Tibial artery (tissue), 4 donors: Measurements from ENCODE around the gene SRRM2.

Experiments used
- DNase-seq, 2 donors: peaks; one replicate each; pipeline ENCODE4 v3.0.0-alpha.2; 2019
- H3K27ac ChIP-seq, 2 donors: fragments of 200-600 bp; sonication (generic) in 1 of 2; 1 replicate in 1 of 2; 2 replicates in 1 of 2; pipeline ENCODE4 v1.5.1; 2018 to 2019; ENCODE audit warnings: mild to moderate bottlenecking in 1 of 2
- H3K27me3 ChIP-seq, 2 donors: fragments of 200-600 bp; sonication (generic) in 1 of 2; one replicate each; pipeline versions ENCODE4 v1.5.1 to v1.6.0; 2016 to 2019
- H3K36me3 ChIP-seq, 3 donors: fragments of 200-600 bp; sonication (generic) in 2 of 3; one replicate each; pipeline ENCODE4 v1.5.1; 2016 to 2019; ENCODE audit warnings: mild to moderate bottlenecking in 2 of 3
- H3K4me1 ChIP-seq, 4 donors: fragments of 200-600 bp; sonication (generic) in 2 of 4; 1 replicate in 3 of 4; 2 replicates in 1 of 4; pipeline ENCODE4 v1.5.1; 2016 to 2019
- H3K4me3 ChIP-seq, 2 donors: fragments of 200-600 bp; sonication (generic) in 1 of 2; 1 replicate in 1 of 2; 2 replicates in 1 of 2; pipeline ENCODE4 v1.5.1; 2018 to 2019; ENCODE audit warnings: mild to moderate bottlenecking in 2 of 2
- H3K9me3 ChIP-seq, 3 donors: fragments of 200-600 bp; sonication (generic) in 1 of 3; one replicate each; pipeline ENCODE4 v1.5.1; 2016 to 2019
- intact Hi-C: fragments of 100-400 bp; cut with DNase I; formaldehyde crosslinking; loops from one replicate; pipeline ENCODE4 v1.15.0; 2023; ENCODE audit warnings: low total_unique reads
- TF ChIP-seq, protein P1 (sequence below), 2 experiments: fragments of 200-600 bp in 1 of 2; fragments of 450-650 bp in 1 of 2; IDR thresholded peaks; one replicate each; pipeline ENCODE4 v1.5.1; 2017 to 2019; ENCODE audit warnings: antibody characterized with exemption in 2 of 2, mild to moderate bottlenecking in 1 of 2, moderate library complexity in 1 of 2

SRRM2 gene

DNA sequence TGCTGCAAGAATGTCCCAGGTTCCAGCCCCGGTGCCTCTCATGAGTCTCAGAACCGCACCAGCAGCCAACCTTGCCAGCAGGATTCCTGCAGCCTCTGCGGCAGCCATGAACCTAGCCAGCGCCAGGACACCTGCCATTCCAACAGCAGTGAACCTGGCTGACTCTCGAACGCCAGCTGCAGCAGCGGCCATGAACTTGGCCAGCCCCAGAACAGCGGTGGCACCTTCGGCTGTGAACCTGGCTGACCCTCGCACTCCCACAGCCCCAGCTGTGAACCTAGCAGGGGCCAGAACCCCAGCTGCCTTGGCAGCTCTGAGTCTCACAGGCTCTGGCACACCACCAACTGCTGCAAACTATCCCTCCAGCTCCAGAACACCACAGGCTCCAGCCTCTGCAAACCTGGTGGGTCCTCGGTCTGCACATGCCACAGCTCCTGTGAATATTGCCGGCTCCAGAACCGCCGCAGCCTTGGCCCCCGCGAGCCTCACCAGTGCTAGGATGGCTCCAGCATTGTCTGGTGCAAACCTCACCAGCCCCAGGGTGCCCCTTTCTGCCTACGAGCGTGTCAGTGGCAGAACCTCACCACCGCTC, 14.8 kb downstream of the SRRM2 start:
- DNase-seq, result no peak
- intact Hi-C loops, result no loop called here
- no peaks in the 10 kb centered on the region for H3K27me3 ChIP-seq
- no peak overlapping the region for H3K27ac ChIP-seq
- no peaks in the 10 kb centered on the region for H3K9me3 ChIP-seq
- H3K36me3 ChIP-seq, result peaks cover 94 to 100% (median 100%) of the 10 kb centered on the region in 3 donors
- TF ChIP-seq, protein P1, sequence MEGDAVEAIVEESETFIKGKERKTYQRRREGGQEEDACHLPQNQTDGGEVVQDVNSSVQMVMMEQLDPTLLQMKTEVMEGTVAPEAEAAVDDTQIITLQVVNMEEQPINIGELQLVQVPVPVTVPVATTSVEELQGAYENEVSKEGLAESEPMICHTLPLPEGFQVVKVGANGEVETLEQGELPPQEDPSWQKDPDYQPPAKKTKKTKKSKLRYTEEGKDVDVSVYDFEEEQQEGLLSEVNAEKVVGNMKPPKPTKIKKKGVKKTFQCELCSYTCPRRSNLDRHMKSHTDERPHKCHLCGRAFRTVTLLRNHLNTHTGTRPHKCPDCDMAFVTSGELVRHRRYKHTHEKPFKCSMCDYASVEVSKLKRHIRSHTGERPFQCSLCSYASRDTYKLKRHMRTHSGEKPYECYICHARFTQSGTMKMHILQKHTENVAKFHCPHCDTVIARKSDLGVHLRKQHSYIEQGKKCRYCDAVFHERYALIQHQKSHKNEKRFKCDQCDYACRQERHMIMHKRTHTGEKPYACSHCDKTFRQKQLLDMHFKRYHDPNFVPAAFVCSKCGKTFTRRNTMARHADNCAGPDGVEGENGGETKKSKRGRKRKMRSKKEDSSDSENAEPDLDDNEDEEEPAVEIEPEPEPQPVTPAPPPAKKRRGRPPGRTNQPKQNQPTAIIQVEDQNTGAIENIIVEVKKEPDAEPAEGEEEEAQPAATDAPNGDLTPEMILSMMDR (IDR thresholded peaks at IDR 0.05), result no peak
- peaks cover 0 to 18% (median 2%) of the 10 kb centered on the region in 4 donors for H3K4me1 ChIP-seq
- no peak overlapping the region for H3K4me3 ChIP-seq

DNA sequence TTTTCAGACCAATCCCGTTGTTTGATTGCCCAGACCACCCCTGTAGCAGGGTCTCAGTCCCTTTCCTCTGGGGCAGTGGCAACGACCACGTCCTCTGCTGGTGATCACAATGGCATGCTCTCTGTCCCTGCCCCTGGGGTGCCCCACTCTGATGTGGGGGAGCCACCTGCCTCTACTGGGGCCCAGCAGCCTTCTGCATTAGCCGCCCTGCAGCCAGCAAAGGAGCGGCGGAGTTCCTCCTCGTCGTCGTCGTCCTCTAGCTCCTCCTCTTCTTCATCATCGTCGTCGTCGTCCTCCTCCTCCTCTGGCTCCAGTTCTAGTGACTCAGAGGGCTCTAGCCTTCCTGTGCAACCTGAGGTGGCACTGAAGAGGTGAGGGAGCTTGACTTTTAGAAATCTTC, 15.5 kb downstream of the SRRM2 start:
- no peak for DNase-seq
- TF ChIP-seq, protein P1 (IDR thresholded peaks at IDR 0.05), result no peak
- intact Hi-C loops, result no loop called here
- peaks cover 87 to 100% (median 98%) of the 10 kb centered on the region in 3 donors for H3K36me3 ChIP-seq
- peaks cover 0 to 18% (median 2%) of the 10 kb centered on the region in 4 donors for H3K4me1 ChIP-seq
- H3K9me3 ChIP-seq, result no peaks in the 10 kb centered on the region
- H3K27ac ChIP-seq, result no peak overlapping the region
- H3K4me3 ChIP-seq, result no peak overlapping the region
- no peaks in the 10 kb centered on the region for H3K27me3 ChIP-seq

DNA sequence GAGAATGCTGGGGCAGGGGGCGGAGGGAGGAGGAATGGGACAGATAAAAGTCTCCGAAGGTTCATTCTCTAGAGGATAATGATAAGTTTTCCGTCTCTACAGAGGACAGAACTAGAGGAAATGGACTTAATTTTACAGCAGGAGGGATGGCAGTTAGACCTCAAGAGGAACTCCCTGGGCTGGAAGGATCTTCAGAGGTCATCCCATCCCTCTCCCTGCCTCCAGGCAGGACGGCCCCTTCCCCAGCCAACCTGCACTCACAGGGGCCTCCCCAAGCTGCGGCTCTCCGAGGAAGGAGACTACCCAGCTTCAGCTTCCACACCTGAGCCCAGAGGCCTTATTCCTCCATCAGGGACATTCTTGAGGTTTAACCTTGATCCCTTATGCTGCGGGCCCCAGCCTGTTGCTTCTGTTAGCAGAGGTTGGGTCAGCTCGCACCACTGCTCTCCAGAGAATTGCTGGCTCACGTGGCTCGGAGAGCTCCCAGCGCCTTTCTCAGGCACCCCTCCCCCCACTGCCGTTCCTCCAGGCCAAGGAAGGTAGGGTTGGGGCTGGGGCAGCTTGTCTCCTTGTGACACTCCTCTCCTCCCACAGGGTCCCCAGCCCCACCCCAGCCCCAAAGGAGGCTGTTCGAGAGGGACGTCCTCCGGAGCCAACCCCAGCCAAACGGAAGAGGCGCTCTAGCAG, 16.1 kb downstream of the SRRM2 start:
- Histone ChIP-seq H3K9me3 (no peaks in the 10 kb centered on the region), H3K4me1 (peaks cover 0 to 18% (median 2%) of the 10 kb centered on the region in 4 donors), H3K27me3 (no peaks in the 10 kb centered on the region), H3K4me3 (no peak overlapping the region), H3K36me3 (peaks cover 81 to 100% (median 98%) of the 10 kb centered on the region in 3 donors), H3K27ac (peak overlapping the region; percentile 22)
- TF ChIP-seq, protein P1 (IDR thresholded peaks at IDR 0.05), result no peak
- intact Hi-C loops, result no loop called here
- no peak for DNase-seq

DNA sequence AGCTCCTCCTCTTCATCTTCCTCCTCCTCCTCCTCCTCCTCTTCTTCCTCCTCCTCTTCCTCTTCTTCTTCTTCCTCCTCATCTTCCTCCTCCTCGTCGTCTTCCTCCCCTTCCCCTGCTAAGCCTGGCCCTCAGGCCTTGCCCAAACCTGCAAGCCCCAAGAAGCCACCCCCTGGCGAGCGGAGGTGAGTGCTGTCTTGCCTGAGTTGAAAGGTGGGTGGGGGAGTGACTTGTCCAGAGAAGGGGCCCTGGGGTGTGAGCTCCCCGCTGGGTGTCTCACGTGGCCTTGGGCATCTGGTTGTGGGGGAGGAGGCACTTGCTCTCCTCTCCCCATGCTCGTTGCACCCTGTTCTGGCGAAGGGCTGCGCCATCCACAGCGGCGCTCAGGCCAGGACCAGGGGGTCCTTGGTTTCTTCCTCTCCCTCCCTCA, 16.7 kb downstream of the SRRM2 start:
- intact Hi-C loops, result no loop called here
- DNase-seq, result no peak
- Histone ChIP-seq H3K27me3 (no peaks in the 10 kb centered on the region), H3K4me3 (no peak overlapping the region), H3K9me3 (no peaks in the 10 kb centered on the region), H3K4me1 (peaks cover 0 to 18% (median 3%) of the 10 kb centered on the region in 4 donors), H3K36me3 (peaks cover 75 to 100% (median 98%) of the 10 kb centered on the region in 3 donors), H3K27ac (peak overlapping the region; percentile 22)
- TF ChIP-seq, protein P1 (IDR thresholded peaks at IDR 0.05), result no peak

DNA sequence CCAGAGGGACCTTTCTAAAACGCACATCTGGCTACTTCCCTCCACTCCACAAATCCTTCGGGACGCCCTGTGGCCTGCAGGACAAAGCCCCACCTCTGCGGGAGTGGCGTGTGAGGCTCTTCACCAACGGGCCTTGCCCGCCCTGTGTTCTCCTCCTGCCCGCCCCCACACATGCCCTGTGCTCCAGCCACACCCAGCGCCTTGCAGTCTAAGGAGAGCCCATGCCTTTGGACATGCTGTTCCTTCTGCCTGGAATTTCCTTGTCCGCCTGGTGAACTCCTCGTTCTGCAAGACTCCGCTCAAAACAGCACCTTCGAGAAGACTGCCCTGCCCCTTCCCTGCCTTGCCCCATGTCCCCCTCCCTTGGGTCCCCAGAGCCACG, 17.2 kb downstream of the SRRM2 start:
- no peaks in the 10 kb centered on the region for H3K9me3 ChIP-seq
- no peak for DNase-seq
- H3K36me3 ChIP-seq, result peaks cover 70 to 100% (median 94%) of the 10 kb centered on the region in 3 donors
- intact Hi-C loops, result no loop called here
- peaks cover 0 to 19% (median 7%) of the 10 kb centered on the region in 4 donors for H3K4me1 ChIP-seq
- H3K27ac ChIP-seq, result peak overlapping the region in 1 of 2 donors; percentile 22
- no peak overlapping the region for H3K4me3 ChIP-seq
- H3K27me3 ChIP-seq, result no peaks in the 10 kb centered on the region
- TF ChIP-seq, protein P1 (IDR thresholded peaks at IDR 0.05), result no peak
